NCI-H2196 (cell line): Measurements from ENCODE around the gene ARHGEF11.
"Not testable (repeated sequence)": the region's sequence is repeated elsewhere in the genome, so short reads cannot be mapped to it uniquely, and the experiment has no call there.

Experiments used
- DNase-seq: peaks from one replicate; lab custom pipeline; 2025; ENCODE audit not compliant: unreplicated experiment; lab: John Stamatoyannopoulos, UW

ARHGEF11 gene

DNA sequence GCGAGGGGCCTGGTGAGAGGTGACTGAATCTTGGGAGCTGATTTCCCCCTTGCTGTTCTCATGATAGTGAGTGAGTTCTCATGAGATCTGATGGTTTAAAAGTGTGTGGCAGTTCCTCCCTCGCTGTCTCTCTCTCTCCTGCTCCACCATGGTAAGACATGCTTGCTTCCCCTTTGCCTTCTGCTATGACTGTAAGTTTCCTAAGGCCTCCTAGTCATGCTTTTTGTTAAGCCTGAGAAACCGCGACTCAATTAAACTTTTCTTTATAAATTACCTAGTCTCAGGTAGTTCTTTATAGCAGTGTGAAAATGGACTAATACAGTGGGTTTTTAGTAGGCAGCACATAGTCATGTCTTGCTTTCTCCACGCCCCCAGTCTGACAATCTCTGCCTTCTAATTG lies 10.2 kb upstream of the ARHGEF11 start:
- DNase-seq = not testable (repeated sequence)

GRCh38 chr1:157050836-157051235 lies 5.3 kb upstream of the ARHGEF11 start:
- DNase-seq = no peak

- DNase-seq = no peak
Observed at GRCh38 chr1:157047062-157047410, 1.5 kb upstream of the ARHGEF11 start.

- no peak for DNase-seq
Observed at GRCh38 chr1:157044326-157044725, 1.2 kb downstream of the ARHGEF11 start.

GRCh38 chr1:157043685-157044084 lies 1.9 kb downstream of the ARHGEF11 start:
- DNase-seq = no peak

DNA sequence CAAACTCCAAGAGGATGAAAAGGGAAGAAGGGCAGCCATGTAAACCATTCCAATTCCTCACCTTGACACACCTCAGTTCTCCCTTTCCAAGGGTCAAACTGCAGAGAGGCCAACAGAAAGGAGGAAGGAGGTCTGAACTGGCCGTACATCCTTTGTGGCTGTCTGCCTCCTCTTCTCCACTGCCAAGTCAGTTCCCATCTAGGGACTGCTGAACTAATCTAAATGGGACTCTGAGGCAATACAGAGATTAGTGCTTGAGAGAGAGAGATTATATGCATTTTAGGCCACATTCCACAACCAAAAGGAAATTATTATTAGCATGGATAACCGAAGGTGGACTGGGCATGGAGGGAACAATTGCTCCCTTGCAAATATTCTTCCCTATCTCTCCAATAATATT lies 2.7 kb downstream of the ARHGEF11 start:
- no peak for DNase-seq

DNA sequence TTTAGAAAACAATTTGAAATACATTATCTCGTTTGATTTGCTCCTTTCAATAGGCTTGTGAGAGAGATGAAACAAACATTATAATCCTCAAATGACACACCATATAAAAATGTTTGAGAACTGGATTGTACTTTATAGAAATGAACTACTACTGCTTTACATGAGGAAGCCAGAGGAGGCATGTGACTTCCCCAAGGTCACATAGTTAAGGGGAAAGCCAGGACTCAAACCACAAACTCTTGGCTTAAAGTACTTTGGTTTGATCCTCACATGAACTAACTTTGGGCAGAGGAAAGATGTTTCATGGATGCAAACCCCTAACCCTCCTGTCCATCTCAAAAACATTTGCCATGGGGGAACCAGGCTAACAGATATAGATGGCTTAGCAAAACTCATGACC lies 4.7 kb downstream of the ARHGEF11 start:
- no peak for DNase-seq

- no peak for DNase-seq
Observed at GRCh38 chr1:157035121-157035520, 10.4 kb downstream of the ARHGEF11 start.

DNA sequence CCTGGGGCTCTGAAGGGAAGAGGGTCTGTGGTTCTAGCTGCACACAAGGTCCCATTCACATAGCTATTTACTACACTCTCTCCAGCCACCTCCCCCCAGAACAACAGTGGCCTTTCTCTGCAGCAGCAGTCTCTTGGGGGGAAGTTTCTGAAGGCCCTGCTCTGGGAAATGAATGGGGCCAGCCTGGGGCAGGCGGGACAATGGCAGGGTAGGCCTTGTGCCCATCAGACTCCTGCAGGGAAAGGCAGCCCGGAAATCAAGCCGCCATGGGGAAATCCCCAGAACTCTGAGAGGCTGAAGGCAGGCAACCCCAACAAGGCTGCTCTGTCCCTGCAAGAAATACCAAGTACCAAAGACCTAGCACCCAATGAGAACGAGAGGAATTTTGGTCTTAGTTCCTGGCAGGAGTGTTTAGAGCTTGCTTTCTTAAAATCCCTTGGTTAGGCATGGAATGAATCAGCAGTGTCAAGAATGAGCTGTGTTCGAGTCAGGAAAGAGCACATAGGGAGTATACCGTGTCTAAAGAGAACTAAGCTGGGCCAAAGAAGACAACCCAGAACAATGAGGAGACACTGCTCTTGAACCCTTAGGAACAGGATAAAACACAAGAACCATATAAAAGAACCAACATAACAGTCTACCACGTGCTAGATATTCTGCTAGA lies 11.3 kb downstream of the ARHGEF11 start:
- DNase-seq = no peak

DNA sequence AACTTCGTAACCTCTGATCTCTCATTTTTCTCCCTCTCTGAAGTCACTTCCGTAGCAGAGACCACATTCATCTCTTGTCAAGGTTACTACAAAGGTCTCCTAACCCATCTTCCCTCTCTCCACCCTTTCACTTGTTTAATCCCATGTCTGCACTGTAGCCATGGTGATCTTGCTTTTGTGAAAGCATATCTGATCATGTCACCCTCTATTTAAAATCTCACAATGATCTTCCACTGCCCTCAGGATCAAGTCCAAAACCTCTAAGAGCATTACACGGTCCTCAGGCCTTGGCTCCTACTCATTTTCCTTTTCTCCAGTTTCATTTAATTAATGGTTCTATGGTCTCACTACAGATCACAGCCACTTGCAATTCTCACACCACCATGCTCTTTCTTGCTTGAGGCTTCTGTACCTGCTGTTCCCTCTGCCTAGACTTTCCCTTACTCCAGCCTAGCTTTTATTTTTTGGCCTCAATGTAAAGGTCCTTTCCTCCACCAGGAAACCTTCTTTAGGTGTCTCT lies 12.1 kb downstream of the ARHGEF11 start:
- DNase-seq = no peak

DNA sequence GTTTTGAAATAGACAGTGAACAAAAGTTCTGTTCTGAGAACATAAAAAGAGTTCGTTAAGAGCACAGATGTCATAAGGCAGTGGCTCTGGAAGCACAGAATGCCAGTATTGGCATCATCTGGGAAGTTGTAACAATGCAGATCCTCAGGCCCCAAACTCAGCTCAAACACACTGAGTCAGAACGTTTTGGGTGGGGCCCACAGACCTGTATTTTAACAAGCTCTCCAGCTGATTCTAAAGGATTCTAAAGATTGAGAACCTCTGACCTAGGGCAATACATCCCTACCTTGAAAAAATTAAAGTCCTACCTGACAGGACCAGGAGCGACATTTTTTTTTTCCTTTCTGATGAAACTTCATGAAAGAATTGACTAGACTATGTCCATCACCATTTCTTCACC lies 13.2 kb downstream of the ARHGEF11 start:
- DNase-seq = no peak

- DNase-seq = no peak
Observed at GRCh38 chr1:157030728-157031127, 14.8 kb downstream of the ARHGEF11 start.

DNA sequence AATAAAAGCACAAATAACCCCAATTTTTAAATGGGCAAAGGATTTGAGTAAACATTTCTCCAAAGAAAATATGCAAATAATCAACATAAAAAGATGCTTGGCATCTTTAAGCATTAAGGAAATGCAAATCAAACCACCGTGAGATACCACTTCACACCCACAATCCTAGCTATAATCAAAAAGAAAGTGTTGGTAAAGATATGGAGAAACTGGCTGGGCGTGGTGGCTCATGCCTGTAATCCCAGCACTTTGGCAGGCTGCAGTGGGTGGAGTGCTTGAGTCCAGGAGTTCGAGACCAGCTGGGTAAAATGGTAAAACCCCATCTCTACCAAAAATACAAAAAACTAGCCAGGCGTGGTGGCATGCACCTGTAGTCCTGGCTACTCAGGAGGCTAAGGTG lies 16.9 kb downstream of the ARHGEF11 start:
- no peak for DNase-seq

DNA sequence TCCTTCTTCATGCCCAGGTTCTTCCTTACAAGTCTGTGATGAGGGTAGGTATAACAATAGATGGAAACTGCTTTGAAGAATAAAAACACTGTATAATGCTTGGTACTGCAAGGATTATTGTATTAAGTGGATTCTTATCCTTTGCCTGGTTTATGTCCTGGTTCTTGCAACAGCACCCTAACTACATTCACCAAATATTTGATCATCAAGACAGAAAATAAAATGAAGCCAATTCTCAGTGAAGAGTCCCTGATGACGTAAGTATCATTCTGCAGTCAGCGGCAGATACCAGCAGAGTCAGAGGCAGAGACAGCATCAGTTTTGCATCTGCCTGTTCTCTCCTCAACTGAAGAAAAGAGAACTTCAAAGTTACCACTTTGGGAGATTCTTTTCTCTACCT lies 19.7 kb downstream of the ARHGEF11 start:
- no peak for DNase-seq

DNA sequence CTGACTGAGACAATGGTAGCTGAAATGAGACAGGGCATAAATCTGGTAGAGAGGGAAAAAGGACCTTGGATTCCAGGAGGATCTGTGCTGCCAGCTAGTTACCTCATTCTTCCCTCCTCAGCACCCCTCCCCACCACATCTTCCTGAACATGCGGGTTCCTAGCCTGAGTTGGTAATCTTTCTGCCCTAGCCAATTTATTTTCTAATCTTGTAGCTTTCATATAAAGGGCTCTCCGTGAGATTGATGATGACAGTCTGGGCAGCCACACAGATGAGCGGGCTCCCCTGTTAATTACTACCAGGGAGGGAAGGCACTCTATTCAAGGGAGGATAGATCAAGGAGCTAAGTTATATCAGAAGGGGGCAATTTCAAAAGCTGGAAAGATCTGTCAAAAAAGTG lies 20.2 kb downstream of the ARHGEF11 start:
- no peak for DNase-seq

DNA sequence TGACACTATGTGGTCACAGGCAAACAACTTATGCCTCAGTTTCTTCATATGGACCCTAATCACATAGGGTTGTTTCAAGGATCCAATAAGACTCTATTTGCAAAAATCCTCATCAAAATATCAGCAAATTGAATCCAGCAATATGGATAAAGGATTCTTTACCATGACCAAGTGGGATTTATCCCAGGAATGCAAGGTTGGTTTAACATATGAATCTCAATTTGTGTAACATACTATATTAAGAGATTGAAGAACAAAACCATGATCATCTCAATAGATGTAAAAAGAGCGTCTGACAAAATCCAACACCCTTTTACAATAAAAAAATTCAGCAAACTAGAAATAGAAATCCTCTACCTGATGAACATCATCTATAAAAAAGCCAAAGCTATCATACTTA lies 23.9 kb downstream of the ARHGEF11 start:
- DNase-seq = no peak

DNA sequence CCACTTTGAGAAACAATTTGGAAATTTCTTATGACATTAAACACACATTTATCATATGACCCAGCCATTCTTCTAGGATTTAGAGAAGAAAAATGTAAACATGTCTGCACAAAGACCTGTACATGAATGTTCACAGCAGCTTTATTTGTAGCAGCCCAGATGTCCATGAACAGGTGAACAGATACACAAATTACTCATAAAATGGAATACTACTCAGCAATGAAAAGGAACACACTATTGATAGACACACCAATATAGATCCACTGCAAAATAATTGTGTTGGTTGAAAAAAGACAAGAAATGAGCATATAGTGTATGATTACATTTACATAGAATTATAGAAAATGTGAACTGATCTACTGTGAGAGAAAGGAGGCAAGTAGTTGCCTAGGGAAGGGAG lies 26.1 kb downstream of the ARHGEF11 start:
- no peak for DNase-seq

GRCh38 chr1:157011845-157012244 lies 33.7 kb downstream of the ARHGEF11 start:
- no peak for DNase-seq

DNA sequence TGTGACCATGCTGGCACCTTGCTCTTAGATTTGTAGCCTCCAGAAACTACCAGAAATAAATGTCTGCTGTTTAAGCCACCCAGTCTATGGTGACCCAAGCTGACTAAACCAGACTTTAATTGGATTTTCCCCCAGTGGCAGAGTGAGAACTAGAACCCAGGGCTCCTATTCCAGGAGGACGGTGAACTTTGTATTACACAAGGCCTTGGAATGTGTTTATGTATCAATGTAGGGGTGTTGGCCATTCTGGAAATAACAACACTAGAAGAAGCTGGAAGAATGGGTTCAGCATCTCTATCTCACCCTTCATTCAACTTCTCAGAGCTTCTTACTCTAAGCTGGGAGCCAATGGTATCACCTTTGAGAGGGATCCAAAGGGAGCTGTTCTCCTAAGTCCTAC lies 37.0 kb downstream of the ARHGEF11 start:
- no peak for DNase-seq

DNA sequence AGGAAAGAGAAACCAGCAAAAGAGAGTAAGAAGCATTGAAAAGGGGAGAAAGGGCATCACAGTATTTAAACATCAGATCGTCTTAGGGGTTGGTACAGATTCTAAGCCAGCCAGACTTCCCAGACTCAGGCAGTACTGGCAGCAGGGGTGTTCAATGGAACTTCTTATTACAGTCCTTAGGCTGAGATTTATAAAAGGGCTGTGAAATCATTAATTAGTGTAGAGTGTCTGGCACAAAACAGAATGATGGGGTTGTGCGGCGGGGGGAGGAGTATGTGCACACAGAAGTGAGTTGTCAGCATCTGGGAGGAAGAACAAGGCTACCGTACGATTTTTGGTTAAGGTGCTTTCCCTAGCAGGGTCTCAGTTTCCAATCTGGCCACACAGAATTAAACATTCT lies 38.2 kb downstream of the ARHGEF11 start:
- DNase-seq = no peak

GRCh38 chr1:157006676-157007075 lies 38.9 kb downstream of the ARHGEF11 start:
- DNase-seq = no peak

GRCh38 chr1:157005965-157006364 lies 39.6 kb downstream of the ARHGEF11 start:
- DNase-seq = no peak

DNA sequence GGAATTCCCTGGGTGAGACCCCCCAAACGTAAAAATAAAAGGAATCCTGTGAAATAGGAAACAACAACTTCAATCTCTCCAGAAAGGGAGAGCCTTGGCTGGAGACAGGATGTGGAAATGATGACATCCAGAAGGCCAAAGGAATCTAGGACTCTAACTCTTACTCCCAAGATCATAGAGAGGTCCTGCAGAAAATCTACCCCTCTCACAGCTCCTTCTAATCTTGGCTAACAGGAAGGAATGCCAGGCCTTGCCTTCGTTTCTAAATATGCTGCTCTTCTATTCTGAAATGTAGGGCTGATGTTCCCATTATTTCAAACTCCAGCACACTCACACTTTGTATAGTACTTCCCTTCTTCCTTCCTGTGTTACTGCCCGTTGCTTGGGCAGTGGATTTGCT lies 40.7 kb downstream of the ARHGEF11 start:
- DNase-seq = no peak
